Activated CD4-positive, alpha-beta T cell treated with anti-CD3 and anti-CD28 coated beads for 48 hours (primary cell): ENCODE measurements around the gene PPP1R15A.
"Not testable (repeated sequence)": the region's sequence is repeated elsewhere in the genome, so short reads cannot be mapped to it uniquely, and the experiment has no call there.

Experiments
- DNase-seq: peaks from one replicate; pipeline ENCODE4 v3.0.0-alpha.2; 2020

The PPP1R15A gene

DNA sequence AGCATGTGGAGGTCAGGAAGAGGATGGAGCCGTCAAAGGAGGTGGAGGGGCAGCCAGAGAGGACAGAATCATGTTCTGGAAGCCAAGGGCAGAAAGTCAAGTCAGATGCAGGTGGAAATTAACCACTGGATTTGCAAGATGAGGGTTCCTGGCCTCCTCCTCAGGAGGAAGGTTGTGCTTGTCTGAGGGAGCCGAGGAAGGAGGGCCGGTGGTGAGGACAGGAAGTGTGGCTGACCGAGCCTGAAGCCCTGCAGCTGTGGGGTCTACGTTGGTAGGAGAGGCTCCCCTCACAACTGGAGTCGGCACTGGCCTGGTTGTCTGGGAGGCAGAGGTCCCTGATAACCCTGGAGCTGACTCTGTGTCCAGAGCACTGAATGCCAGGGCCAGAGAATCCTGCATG lies 45.9 kb downstream of the PPP1R15A start:
- no peak for DNase-seq

DNA sequence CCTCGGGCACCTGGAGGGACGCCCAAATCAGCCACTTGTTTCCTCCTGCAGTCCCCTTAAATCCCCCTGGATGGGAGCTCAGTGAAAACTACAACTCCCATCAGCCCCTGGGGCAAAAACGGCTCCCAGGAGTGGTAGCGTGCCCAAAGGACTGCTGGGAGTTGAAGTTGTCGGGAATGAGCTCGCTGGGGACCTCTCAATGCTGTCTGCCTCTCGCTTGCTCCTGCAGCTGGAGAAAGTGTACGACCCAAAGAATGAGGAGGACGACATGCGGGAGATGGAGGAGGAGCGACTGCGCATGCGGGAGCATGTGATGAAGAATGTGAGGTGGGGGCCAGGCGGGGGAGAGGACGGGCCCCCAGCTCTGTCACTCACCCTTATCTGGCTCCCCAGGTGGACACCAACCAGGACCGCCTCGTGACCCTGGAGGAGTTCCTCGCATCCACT lies 46.6 kb downstream of the PPP1R15A start:
- peak; percentile 36 for DNase-seq

DNA sequence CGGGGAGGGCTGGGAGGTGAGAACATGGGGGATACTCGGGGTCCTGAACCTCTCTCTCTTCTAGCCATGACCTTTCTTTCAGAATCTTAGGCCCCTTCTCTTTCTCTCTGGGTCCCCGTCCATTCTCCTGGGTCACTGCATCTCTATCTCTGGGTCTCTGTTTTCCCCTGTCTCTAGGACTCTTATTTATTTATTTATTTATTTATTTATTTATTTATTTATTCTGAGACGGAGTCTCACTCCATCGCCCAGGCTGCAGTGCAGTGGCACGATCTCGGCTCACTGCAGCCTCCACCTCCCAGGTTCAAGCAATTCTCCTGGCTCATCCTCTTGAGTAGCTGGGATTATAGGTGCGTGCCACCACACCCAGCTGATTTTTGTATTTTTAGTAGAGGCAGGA lies 47.0 kb downstream of the PPP1R15A start:
- not testable (repeated sequence) for DNase-seq

DNA sequence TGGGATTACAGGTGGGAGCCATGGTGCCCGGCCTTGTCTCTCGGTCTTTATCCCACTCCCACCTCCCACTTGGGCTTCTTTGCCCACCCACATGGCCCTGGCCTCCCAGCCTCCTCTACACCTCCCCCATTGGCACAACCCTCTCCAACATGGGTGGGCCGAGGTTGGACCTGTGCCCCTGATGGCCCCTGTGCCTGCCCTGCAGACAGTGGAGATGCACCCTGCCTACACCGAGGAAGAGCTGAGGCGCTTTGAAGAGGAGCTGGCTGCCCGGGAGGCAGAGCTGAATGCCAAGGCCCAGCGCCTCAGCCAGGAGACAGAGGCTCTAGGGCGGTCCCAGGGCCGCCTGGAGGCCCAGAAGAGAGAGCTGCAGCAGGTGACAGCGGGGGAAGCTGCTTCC lies 48.7 kb downstream of the PPP1R15A start:
- no peak for DNase-seq

DNA sequence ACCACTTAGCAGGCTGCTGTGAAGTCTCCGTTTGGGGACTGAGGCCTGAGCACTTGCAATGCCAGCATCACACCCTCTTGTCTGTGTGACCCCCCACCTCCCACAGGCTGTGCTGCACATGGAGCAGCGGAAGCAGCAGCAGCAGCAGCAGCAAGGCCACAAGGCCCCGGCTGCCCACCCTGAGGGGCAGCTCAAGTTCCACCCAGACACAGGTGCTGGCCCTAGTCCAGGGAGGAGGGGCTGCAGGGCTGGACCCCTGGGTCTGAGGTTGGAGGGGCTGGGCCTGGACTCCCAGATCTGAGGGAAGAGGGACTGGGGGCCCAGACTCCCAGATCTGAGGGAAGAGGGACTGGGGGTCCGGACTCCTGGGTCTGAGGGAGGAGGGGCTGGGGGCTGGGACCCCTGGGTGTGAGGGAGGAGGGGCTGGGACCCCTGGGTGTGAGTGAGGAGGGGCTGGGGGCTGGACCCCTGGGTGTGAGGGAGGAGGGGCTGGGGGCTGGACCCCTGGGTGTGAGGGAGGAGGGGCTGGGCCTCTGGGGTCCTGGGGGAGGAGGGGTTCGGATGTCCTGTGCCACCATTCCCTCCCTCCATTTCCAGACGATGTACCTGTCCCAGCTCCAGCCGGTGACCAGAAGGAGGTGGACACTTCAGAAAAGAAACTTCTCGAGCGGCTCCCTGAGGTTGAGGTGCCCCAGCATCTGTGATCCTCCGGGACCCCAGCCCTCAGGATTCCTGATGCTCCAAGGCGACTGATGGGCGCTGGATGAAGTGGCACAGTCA lies 49.7 kb downstream of the PPP1R15A start:
- DNase-seq = no peak

DNA sequence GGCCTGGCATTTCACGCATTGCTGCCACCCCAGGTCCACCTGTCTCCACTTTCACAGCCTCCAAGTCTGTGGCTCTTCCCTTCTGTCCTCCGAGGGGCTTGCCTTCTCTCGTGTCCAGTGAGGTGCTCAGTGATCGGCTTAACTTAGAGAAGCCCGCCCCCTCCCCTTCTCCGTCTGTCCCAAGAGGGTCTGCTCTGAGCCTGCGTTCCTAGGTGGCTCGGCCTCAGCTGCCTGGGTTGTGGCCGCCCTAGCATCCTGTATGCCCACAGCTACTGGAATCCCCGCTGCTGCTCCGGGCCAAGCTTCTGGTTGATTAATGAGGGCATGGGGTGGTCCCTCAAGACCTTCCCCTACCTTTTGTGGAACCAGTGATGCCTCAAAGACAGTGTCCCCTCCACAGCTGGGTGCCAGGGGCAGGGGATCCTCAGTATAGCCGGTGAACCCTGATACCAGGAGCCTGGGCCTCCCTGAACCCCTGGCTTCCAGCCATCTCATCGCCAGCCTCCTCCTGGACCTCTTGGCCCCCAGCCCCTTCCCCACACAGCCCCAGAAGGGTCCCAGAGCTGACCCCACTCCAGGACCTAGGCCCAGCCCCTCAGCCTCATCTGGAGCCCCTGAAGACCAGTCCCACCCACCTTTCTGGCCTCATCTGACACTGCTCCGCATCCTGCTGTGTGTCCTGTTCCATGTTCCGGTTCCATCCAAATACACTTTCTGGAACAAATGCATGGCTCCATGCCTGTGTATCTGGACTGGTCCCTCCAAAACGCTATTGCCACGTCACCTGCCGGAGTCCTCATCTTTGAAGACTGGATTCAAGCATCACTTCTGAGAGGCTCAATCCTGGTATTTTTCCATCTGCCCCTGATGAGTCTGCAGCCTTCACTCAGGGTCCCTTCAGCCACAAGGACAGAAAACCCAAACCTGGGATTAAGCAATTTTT lies 50.6 kb downstream of the PPP1R15A start:
- no peak for DNase-seq

DNA sequence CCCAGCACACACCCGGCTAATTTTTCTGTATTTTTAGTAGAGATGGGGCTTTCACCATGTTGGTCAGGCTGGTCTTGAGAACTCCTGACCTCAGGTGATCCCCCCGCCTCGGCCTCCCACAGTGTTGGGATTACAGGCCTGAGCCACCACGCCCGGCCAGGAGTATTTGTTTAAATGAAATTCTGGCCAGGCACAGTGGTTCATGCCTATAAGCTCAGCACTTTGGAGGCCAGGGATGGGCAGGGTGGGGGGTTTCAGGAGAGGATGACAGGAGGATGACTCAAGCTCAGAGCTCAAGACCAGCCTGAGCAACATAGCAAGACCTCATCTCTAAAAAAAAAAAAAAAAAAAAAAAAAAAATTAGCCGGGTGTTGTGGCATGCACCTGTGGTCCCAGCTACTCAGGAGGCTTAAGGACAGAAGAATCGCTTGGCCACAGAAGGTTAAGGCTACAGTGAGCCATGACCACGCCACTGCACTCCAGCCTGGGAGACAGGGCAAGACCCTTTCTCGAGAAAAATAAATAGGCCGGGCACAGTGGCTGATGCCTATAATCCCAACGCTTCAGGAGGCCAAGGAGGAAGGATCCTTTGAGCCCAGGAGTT lies 53.1 kb downstream of the PPP1R15A start:
- DNase-seq = peak; percentile 17
